Ovary (tissue), 9 donors: ENCODE data around the gene VARS1. TPM values are rescaled to one million over a fixed set of nuclear protein-coding genes. Genes with fewer than 3 reads are reported as not detected.

Experiments
- DNase-seq, 5 donors: peaks; one replicate each; pipeline ENCODE4 v3.0.0-alpha.2; 2019 to 2020
- H3K27ac ChIP-seq, 2 donors: fragments of 200-600 bp; one replicate each; pipeline versions ENCODE4 v1.5.1 to v1.8.0; 2019 to 2022
- H3K27me3 ChIP-seq: fragments of 200-600 bp; one replicate; pipeline ENCODE4 v1.8.0; 2022
- H3K36me3 ChIP-seq: fragments of 200-600 bp; sonication (generic); one replicate; pipeline ENCODE4 v1.5.1; 2019
- H3K4me1 ChIP-seq: one replicate; pipeline ENCODE4 v1.8.1; 2013; ENCODE audit warnings: mild to moderate bottlenecking, moderate library complexity; ENCODE audit not compliant: insufficient read depth
- H3K4me3 ChIP-seq: fragments of 200-600 bp; sonication (generic); one replicate; pipeline ENCODE4 v1.5.1; 2017
- H3K9me3 ChIP-seq, 2 donors: fragments of 200-600 bp in 1 of 2; sonication (generic) in 1 of 2; one replicate each; pipeline versions ENCODE4 v1.5.1 to v1.8.1; 2013 to 2019; ENCODE audit warnings: mild to moderate bottlenecking in 1 of 2, moderate library complexity in 1 of 2
- EP300 ChIP-seq: sonication (generic); formaldehyde crosslinking; IDR thresholded peaks from one replicate; pipeline ENCODE4 v1.6.1; 2017; ENCODE audit warnings: antibody characterized with exemption
- POLR2A ChIP-seq: fragments of 450-650 bp; IDR thresholded peaks from one replicate; pipeline ENCODE4 v1.6.1; 2017; ENCODE audit warnings: antibody characterized with exemption, mild to moderate bottlenecking, moderate library complexity
- WGBS, 3 donors: extraction: QIAGEN DNeasy Blood & Tissue Kit in 1 of 3; methylation state at CpG; one replicate each; pipeline versions ENCODE4 v1.1.5 to v1.1.7; 2013 to 2017; 5-methylcytosine and 5-hydroxymethylcytosine counted together
- intact Hi-C, 4 donors: fragments of 100-400 bp; cut with DNase I; formaldehyde crosslinking; loops; one replicate each; pipeline versions ENCODE4 v1.11.0 to v1.15.1; 2022 to 2023
- polyA plus RNA-seq, 2 donors: library from polyadenylated mRNA; stranded (reverse); fragments of 200-250 nt in 1 of 2; fragments of 350-450 nt in 1 of 2; fragmentation: Illumina TruSeq in 1 of 2; extraction: RNeasy Lipid Tissue Mini Kit (QIAGEN cat#74804) in 1 of 2; gene quantifications; one replicate each; pipeline ENCODE4 v1.2.3, GENCODE V29; 2013 to 2014
- total RNA-seq, 7 donors: library from RNA; depleted of rRNA in 2 of 7; stranded (reverse); fragments of >200 nt in 2 of 7; fragmentation: NEBNext Ultra II Directional in 3 of 7; extraction: Animal tissue kit (Norgen Biotek cat#: 25700) in 3 of 7; gene quantifications; one replicate each; pipeline versions ENCODE4 v1.1.0 to v1.2.4, GENCODE V29; 2016 to 2023
- TF ChIP-seq, protein P1 (sequence below), 3 donors: fragments of 450-650 bp in 2 of 3; fragments of 200-600 bp in 1 of 3; IDR thresholded peaks; one replicate each; pipeline versions ENCODE4 v1.5.1 to v1.8.0; 2016 to 2022; ENCODE audit warnings: antibody characterized with exemption in 3 of 3, mild to moderate bottlenecking in 1 of 3
- donor health status: DM: no; HTN: no; CAD: no; lungs with moderate emphysema.
- donor health status: DM: no; HTN: no; CAD: no.
- donor health status: Bipolar disorder and iron deficiency.
- donor health status: DM: yes; HTN: yes; CAD: no.
- donor health status: DM: no; HTN: no; CAD: no.
- donor health status: DM: yes; HTN: yes; CAD: no.

Gene VARS1
- total and polyA plus RNA-seq, 9 donors, result 16.0 to 73.6 (median 43.8) TPM

DNA sequence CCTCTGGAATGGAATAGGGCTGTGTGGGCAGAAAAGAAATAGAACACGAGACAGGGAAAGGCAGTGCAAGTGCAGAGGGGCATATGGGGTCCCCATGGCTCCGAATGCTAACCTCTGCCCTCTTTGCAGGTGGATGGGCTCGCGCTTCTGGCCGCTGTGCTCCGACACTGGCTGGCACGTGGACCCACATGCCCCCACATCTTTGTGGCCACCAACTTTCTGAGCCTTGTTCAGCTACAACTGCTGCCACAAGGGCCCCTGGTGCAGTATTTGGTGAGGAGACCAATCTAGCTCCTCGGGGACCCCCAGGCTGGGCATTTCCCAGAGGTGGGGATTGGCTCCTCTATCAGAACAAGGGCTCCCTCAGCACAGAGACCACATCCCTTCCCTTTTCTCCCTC is 34.2 kb downstream of the VARS1 start:
- intact Hi-C loops, result no loop called here
- H3K9me3 ChIP-seq, result no peaks in the 10 kb centered on the region
- H3K4me1 ChIP-seq, result peaks cover 2% of the 10 kb centered on the region
- H3K4me3 ChIP-seq, result no peak overlapping the region
- H3K36me3 ChIP-seq, result no peaks in the 10 kb centered on the region
- no peak for TF ChIP-seq POLR2A
- TF ChIP-seq, protein P1, sequence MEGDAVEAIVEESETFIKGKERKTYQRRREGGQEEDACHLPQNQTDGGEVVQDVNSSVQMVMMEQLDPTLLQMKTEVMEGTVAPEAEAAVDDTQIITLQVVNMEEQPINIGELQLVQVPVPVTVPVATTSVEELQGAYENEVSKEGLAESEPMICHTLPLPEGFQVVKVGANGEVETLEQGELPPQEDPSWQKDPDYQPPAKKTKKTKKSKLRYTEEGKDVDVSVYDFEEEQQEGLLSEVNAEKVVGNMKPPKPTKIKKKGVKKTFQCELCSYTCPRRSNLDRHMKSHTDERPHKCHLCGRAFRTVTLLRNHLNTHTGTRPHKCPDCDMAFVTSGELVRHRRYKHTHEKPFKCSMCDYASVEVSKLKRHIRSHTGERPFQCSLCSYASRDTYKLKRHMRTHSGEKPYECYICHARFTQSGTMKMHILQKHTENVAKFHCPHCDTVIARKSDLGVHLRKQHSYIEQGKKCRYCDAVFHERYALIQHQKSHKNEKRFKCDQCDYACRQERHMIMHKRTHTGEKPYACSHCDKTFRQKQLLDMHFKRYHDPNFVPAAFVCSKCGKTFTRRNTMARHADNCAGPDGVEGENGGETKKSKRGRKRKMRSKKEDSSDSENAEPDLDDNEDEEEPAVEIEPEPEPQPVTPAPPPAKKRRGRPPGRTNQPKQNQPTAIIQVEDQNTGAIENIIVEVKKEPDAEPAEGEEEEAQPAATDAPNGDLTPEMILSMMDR (IDR thresholded peaks at IDR 0.05), result no peak
- no peak for TF ChIP-seq EP300
- H3K27me3 ChIP-seq, result no peaks in the 10 kb centered on the region
- DNase-seq, result no peak
- no peak overlapping the region for H3K27ac ChIP-seq
- 95% methylated on average over 8 of the region's 8 CpGs for WGBS, 3 donors

DNA sequence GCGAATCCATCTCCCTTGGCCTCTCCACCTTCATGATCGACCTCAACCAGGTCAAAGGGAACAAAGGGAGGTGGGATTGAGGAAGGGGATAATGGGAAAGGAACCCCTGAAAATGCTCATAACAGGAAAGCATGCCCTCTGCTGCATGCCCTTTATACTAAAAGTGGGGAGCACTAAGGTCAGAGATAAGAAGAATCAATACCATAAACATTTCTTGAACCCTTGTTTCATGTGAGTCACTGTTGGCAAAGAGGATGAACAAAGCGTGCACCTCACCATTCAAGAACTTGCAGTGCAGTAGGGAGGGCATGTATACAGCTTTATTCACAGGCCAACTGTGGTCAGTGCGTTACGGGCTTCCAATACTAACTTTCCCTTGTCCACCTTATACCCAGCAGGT is 34.8 kb downstream of the VARS1 start:
- Histone ChIP-seq H3K4me3 (no peak overlapping the region), H3K9me3 (no peaks in the 10 kb centered on the region), H3K27me3 (no peaks in the 10 kb centered on the region), H3K27ac (no peak overlapping the region), H3K36me3 (no peaks in the 10 kb centered on the region), H3K4me1 (no peaks in the 10 kb centered on the region)
- intact Hi-C loops, result no loop called here
- no peak for DNase-seq
- 88 to 96% (median 91%) methylated on average over 5 of the region's 5 CpGs for WGBS, 3 donors
- TF ChIP-seq POLR2A (no peak), EP300 (no peak)
- TF ChIP-seq, protein P1 (IDR thresholded peaks at IDR 0.05), result no peak

DNA sequence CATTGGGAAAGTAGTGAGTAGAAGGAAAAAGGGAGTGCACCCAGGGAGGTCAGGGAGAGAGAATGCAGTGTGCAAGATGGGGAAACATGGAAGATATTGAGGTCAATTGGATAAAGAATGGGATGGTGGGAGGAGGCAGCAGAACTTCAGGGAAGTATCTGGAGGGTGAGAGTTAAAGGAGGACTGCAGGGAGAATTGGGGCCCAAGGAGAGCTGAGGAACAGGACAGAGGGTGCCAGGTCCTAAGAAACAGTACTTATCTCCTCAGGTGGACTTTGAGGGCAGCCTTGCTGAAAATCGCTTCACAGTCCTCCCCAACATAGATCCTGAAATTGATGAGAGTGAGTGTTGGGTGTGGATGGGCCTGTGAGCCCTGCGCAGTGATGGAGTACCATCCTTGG is 37.3 kb downstream of the VARS1 start:
- H3K4me1 ChIP-seq, result no peaks in the 10 kb centered on the region
- H3K4me3 ChIP-seq, result no peak overlapping the region
- TF ChIP-seq POLR2A (no peak), EP300 (no peak)
- TF ChIP-seq, protein P1 (IDR thresholded peaks at IDR 0.05), result no peak
- no peaks in the 10 kb centered on the region for H3K36me3 ChIP-seq
- H3K9me3 ChIP-seq, result no peaks in the 10 kb centered on the region
- no peaks in the 10 kb centered on the region for H3K27me3 ChIP-seq
- DNase-seq, result no peak
- H3K27ac ChIP-seq, result no peak overlapping the region
- intact Hi-C loops, result no loop called here
- WGBS, 3 donors, result 93 to 98% (median 97%) methylated on average over 2 of the region's 2 CpGs

DNA sequence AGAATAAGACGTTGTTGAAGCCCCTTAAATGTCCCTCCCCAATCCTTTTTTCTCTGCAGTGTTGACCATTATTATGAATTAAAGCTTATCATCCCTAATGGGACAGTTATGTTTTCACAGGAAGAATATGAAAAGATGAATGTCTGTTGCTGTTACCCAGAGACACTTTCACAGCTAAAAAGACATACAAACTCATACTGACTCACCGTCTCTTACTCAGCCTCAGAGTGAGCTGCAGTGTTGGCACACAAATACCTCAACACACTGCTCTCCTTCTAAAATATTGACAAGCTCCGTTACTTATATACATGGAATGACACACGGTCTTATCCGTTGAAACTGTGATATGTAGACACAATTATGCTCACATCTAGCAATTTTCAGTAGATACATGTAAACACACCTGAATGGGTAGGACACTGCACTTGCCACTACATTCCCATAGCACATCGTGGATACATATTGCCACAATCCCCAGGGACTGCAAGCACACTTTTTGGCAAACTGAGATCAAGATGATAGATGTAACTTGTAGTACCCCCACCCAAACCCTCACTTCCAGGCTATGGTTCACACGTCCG is 42.7 kb downstream of the VARS1 start:
- Histone ChIP-seq H3K27ac (no peak overlapping the region), H3K27me3 (no peaks in the 10 kb centered on the region), H3K36me3 (no peaks in the 10 kb centered on the region), H3K9me3 (no peaks in the 10 kb centered on the region), H3K4me1 (no peaks in the 10 kb centered on the region), H3K4me3 (no peak overlapping the region)
- no peak for DNase-seq
- intact Hi-C loops, result no loop called here
- WGBS, 3 donors, result 57 to 64% (median 58%) methylated on average over 8 of the region's 8 CpGs
- TF ChIP-seq EP300, result no peak
- TF ChIP-seq, protein P1 (IDR thresholded peaks at IDR 0.05), result no peak
- no peak for TF ChIP-seq POLR2A
